WTC11 (cell line): ENCODE results near the gene RANBP10. TPM values are rescaled to one million over a fixed set of nuclear protein-coding genes. Genes with fewer than 3 reads are reported as not detected.

ENCODE experiments used
- ATAC-seq: fragments of 200-7000 bp; cut with Tn5 transposase; 2 replicates; pipeline ENCODE4 v1.10.0; 2021; ENCODE audit warnings: mild to moderate bottlenecking, moderate library complexity
- CTCF ChIA-PET: fragments of 300-600 bp; sonication (Branson Sonifier 250); formaldehyde crosslinking; loops from one replicate; lab custom pipeline; 2021; ENCODE audit warnings: antibody characterized with exemption; lab: Charles Lee
- POLR2A ChIA-PET: fragments of 350-600 bp; sonication (Branson Sonifier 250); formaldehyde crosslinking; loops from one replicate; lab custom pipeline; 2021; ENCODE audit warnings: antibody characterized with exemption; lab: Charles Lee
- DNase-seq: peaks from one replicate; pipeline ENCODE4 v3.0.0; 2021; ENCODE audit warnings: low spot score
- H3K27ac Mint-ChIP-seq: 2 replicates; pipeline ENCODE4 v1.8.0; 2021; ENCODE audit warnings: mixed read lengths
- H3K27me3 Mint-ChIP-seq: 2 replicates; pipeline ENCODE4 v1.8.0; 2021; ENCODE audit warnings: low read depth, mild to moderate bottlenecking, moderate library complexity, mixed read lengths
- H3K36me3 Mint-ChIP-seq: 2 replicates; pipeline ENCODE4 v1.8.0; 2021; ENCODE audit warnings: mixed read lengths
- H3K4me1 Mint-ChIP-seq: 2 replicates; pipeline ENCODE4 v1.8.0; 2022; ENCODE audit warnings: mixed read lengths
- H3K4me3 Mint-ChIP-seq: 2 replicates; pipeline ENCODE4 v1.8.0; 2021; ENCODE audit warnings: mild to moderate bottlenecking, moderate library complexity, mixed read lengths
- H3K9me3 Mint-ChIP-seq: 2 replicates; pipeline ENCODE4 v1.8.0; 2021; ENCODE audit warnings: mixed read lengths
- GTF2I ChIP-seq: fragments of 250-450 bp; sonication (Bioruptor Pico); conservative IDR thresholded peaks from 2 replicates; pipeline ENCODE4 v1.4.0; 2021; ENCODE audit warnings: mild to moderate bottlenecking
- HMGA2 ChIP-seq: fragments of 250-450 bp; sonication (Bioruptor Pico); IDR thresholded peaks from 2 replicates; pipeline ENCODE4 v1.4.0; 2021; ENCODE audit warnings: mild to moderate bottlenecking, moderate library complexity
- SP1 ChIP-seq: sonication (generic); formaldehyde crosslinking; conservative IDR thresholded peaks from 2 replicates; pipeline ENCODE4 v1.8.1; 2022; ENCODE audit warnings: missing genetic modification reagents
- TP53 ChIP-seq: sonication (generic); formaldehyde crosslinking; IDR thresholded peaks from 2 replicates; pipeline ENCODE4 v1.8.1; 2023; ENCODE audit warnings: mild to moderate bottlenecking, missing genetic modification reagents
- ZNF232 ChIP-seq: sonication (generic); formaldehyde crosslinking; IDR thresholded peaks from 2 replicates; pipeline ENCODE4 v1.8.0; 2022; ENCODE audit warnings: mild to moderate bottlenecking, missing genetic modification reagents
- ZNF317 ChIP-seq: sonication (generic); formaldehyde crosslinking; IDR thresholded peaks from 2 replicates; pipeline ENCODE4 v1.8.1; 2023; ENCODE audit warnings: low read depth, mild to moderate bottlenecking, moderate library complexity, missing genetic modification reagents, borderline replicate concordance
- ZNF396 ChIP-seq: fragments of 250-450 bp; sonication (Bioruptor Pico); IDR thresholded peaks from 2 replicates; pipeline ENCODE4 v1.8.0; 2021; ENCODE audit warnings: mild to moderate bottlenecking, moderate library complexity, borderline replicate concordance
- total RNA-seq: library from RNA; stranded (reverse); gene quantifications from 3 replicates; pipeline ENCODE4 v1.2.3, GENCODE V29; 2021
- TF ChIP-seq, protein P1 (sequence below): fragments of 250-450 bp; sonication (Bioruptor Pico); IDR thresholded peaks from 2 replicates; pipeline ENCODE4 v1.8.0; 2021; ENCODE audit warnings: mild to moderate bottlenecking
- TF ChIP-seq, protein P2 (sequence below): sonication (generic); formaldehyde crosslinking; IDR thresholded peaks from 2 replicates; pipeline ENCODE4 v1.8.0; 2023; ENCODE audit warnings: missing genetic modification reagents
- TF ChIP-seq, protein P3 (sequence below): sonication (generic); formaldehyde crosslinking; IDR thresholded peaks from 2 replicates; pipeline ENCODE4 v1.8.0; 2022; ENCODE audit warnings: mild to moderate bottlenecking, missing genetic modification reagents
- TF ChIP-seq, protein P4 (sequence below): sonication (generic); formaldehyde crosslinking; IDR thresholded peaks from 2 replicates; pipeline ENCODE4 v1.8.0; 2023; ENCODE audit warnings: missing genetic modification reagents, mild to moderate bottlenecking, borderline replicate concordance
- TF ChIP-seq, protein P5 (sequence below): sonication (generic); formaldehyde crosslinking; IDR thresholded peaks from 2 replicates; pipeline ENCODE4 v1.8.0; 2022; ENCODE audit warnings: mild to moderate bottlenecking, missing genetic modification reagents
- TF ChIP-seq, protein P6 (sequence below): fragments of 250-450 bp; sonication (Bioruptor Pico); IDR thresholded peaks from 2 replicates; pipeline ENCODE4 v1.9.0; 2021; ENCODE audit warnings: mild to moderate bottlenecking

RANBP10 gene
- total RNA-seq, 1 experiment from 2014 or later, result 14.0 TPM

DNA sequence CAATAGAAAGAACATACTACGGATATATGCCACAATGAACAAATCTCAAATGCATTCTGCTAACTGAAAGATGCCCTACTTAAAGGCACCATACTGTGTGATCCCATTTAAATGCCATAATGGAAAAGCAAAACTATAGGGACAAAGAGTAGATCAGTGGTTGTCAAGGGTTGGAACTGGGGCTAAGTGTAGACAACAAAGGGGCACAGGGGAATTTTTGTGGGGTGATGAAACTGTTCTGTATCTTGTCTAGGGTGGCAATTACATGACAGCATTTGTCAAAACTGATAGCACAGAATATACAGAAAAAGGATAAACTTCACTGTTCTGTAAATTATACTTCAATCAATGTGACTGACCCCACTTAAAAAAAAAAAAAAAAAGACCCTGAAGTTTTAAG, 104.9 kb downstream of the RANBP10 start:
- TF ChIP-seq, protein P1, sequence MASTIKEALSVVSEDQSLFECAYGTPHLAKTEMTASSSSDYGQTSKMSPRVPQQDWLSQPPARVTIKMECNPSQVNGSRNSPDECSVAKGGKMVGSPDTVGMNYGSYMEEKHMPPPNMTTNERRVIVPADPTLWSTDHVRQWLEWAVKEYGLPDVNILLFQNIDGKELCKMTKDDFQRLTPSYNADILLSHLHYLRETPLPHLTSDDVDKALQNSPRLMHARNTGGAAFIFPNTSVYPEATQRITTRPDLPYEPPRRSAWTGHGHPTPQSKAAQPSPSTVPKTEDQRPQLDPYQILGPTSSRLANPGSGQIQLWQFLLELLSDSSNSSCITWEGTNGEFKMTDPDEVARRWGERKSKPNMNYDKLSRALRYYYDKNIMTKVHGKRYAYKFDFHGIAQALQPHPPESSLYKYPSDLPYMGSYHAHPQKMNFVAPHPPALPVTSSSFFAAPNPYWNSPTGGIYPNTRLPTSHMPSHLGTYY (CRISPR knock-in tag), result no peak
- TF ChIP-seq, protein P2, sequence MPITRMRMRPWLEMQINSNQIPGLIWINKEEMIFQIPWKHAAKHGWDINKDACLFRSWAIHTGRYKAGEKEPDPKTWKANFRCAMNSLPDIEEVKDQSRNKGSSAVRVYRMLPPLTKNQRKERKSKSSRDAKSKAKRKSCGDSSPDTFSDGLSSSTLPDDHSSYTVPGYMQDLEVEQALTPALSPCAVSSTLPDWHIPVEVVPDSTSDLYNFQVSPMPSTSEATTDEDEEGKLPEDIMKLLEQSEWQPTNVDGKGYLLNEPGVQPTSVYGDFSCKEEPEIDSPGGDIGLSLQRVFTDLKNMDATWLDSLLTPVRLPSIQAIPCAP (CRISPR knock-in tag), result no peak
- no peak overlapping the region for H3K27ac Mint-ChIP-seq
- H3K27me3 Mint-ChIP-seq, result no peaks in the 10 kb centered on the region
- ChIA-PET CTCF (interaction anchor here (1.2 kb wide), 1 partner anchor 28 kb away, joined by 3 read pairs; no protein-coding TSS in a partner anchor), POLR2A (no interaction called here)
- H3K36me3 Mint-ChIP-seq, result peaks cover 6% of the 10 kb centered on the region; the same call in 1 of the 2 replicates
- DNase-seq (no peak), ATAC-seq (no peak)
- no peak overlapping the region for H3K4me3 Mint-ChIP-seq
- no peaks in the 10 kb centered on the region for H3K9me3 Mint-ChIP-seq
- no peaks in the 10 kb centered on the region for H3K4me1 Mint-ChIP-seq

DNA sequence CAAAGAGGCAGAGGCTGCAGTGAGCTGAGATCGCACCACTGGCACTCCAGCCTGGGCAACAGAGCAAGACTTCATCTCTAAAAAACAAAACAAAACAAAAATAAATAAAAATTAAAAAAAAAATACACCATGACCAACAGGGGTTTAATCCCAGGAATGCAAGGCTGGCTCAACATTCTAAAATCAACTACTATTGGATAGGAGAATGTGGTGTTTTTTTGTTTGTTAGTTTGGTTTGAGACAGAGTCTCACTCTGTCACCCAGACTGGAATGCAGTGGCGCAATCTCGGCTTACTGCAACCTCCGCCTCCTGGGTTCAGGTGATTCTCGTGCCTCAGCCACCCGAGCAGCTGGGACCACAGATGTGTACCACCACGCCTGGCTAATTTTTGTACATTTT, 107.1 kb downstream of the RANBP10 start:
- DNase-seq, result no peak
- no peaks in the 10 kb centered on the region for H3K27me3 Mint-ChIP-seq
- CTCF ChIA-PET, result no interaction called here
- TF ChIP-seq ZNF317 (CRISPR knock-in tag), result no peak
- no peak for TF ChIP-seq HMGA2 (CRISPR knock-in tag)
- TF ChIP-seq, protein P3, sequence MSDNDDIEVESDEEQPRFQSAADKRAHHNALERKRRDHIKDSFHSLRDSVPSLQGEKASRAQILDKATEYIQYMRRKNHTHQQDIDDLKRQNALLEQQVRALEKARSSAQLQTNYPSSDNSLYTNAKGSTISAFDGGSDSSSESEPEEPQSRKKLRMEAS (CRISPR knock-in tag), result no peak
- TF ChIP-seq GTF2I (CRISPR knock-in tag), result no peak
- TF ChIP-seq TP53 (CRISPR knock-in tag), result no peak
- TF ChIP-seq, protein P4, sequence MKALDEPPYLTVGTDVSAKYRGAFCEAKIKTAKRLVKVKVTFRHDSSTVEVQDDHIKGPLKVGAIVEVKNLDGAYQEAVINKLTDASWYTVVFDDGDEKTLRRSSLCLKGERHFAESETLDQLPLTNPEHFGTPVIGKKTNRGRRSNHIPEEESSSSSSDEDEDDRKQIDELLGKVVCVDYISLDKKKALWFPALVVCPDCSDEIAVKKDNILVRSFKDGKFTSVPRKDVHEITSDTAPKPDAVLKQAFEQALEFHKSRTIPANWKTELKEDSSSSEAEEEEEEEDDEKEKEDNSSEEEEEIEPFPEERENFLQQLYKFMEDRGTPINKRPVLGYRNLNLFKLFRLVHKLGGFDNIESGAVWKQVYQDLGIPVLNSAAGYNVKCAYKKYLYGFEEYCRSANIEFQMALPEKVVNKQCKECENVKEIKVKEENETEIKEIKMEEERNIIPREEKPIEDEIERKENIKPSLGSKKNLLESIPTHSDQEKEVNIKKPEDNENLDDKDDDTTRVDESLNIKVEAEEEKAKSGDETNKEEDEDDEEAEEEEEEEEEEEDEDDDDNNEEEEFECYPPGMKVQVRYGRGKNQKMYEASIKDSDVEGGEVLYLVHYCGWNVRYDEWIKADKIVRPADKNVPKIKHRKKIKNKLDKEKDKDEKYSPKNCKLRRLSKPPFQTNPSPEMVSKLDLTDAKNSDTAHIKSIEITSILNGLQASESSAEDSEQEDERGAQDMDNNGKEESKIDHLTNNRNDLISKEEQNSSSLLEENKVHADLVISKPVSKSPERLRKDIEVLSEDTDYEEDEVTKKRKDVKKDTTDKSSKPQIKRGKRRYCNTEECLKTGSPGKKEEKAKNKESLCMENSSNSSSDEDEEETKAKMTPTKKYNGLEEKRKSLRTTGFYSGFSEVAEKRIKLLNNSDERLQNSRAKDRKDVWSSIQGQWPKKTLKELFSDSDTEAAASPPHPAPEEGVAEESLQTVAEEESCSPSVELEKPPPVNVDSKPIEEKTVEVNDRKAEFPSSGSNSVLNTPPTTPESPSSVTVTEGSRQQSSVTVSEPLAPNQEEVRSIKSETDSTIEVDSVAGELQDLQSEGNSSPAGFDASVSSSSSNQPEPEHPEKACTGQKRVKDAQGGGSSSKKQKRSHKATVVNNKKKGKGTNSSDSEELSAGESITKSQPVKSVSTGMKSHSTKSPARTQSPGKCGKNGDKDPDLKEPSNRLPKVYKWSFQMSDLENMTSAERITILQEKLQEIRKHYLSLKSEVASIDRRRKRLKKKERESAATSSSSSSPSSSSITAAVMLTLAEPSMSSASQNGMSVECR (CRISPR knock-in tag), result no peak
- no peak for TF ChIP-seq ZNF232
- no peak for TF ChIP-seq ZNF396 (CRISPR knock-in tag)
- TF ChIP-seq SP1 (CRISPR knock-in tag), result no peak
- TF ChIP-seq, protein P5, sequence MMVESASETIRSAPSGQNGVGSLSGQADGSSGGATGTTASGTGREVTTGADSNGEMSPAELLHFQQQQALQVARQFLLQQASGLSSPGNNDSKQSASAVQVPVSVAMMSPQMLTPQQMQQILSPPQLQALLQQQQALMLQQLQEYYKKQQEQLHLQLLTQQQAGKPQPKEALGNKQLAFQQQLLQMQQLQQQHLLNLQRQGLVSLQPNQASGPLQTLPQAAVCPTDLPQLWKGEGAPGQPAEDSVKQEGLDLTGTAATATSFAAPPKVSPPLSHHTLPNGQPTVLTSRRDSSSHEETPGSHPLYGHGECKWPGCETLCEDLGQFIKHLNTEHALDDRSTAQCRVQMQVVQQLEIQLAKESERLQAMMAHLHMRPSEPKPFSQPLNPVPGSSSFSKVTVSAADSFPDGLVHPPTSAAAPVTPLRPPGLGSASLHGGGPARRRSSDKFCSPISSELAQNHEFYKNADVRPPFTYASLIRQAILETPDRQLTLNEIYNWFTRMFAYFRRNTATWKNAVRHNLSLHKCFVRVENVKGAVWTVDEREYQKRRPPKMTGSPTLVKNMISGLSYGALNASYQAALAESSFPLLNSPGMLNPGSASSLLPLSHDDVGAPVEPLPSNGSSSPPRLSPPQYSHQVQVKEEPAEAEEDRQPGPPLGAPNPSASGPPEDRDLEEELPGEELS (CRISPR knock-in tag), result no peak
- TF ChIP-seq, protein P6, sequence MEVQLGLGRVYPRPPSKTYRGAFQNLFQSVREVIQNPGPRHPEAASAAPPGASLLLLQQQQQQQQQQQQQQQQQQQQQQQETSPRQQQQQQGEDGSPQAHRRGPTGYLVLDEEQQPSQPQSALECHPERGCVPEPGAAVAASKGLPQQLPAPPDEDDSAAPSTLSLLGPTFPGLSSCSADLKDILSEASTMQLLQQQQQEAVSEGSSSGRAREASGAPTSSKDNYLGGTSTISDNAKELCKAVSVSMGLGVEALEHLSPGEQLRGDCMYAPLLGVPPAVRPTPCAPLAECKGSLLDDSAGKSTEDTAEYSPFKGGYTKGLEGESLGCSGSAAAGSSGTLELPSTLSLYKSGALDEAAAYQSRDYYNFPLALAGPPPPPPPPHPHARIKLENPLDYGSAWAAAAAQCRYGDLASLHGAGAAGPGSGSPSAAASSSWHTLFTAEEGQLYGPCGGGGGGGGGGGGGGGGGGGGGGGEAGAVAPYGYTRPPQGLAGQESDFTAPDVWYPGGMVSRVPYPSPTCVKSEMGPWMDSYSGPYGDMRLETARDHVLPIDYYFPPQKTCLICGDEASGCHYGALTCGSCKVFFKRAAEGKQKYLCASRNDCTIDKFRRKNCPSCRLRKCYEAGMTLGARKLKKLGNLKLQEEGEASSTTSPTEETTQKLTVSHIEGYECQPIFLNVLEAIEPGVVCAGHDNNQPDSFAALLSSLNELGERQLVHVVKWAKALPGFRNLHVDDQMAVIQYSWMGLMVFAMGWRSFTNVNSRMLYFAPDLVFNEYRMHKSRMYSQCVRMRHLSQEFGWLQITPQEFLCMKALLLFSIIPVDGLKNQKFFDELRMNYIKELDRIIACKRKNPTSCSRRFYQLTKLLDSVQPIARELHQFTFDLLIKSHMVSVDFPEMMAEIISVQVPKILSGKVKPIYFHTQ, result no peak
- TF ChIP-seq, all 79 proteins: peak for 0
- no peaks in the 10 kb centered on the region for H3K9me3 Mint-ChIP-seq
- no peak for ATAC-seq
- H3K4me1 Mint-ChIP-seq, result no peaks in the 10 kb centered on the region
- POLR2A ChIA-PET, result no interaction called here
- H3K36me3 Mint-ChIP-seq, result peaks cover 6% of the 10 kb centered on the region; the same call in 1 of the 2 replicates
- H3K27ac Mint-ChIP-seq, result no peak overlapping the region
- H3K4me3 Mint-ChIP-seq, result no peak overlapping the region
